ENCODE measurements around the gene ZNF101. TPM values are rescaled to one million over a fixed set of nuclear protein-coding genes. Genes with fewer than 3 reads are reported as not detected.

The ZNF101 gene
- total and polyA plus RNA-seq, 8 donors = 2.2 to 9.1 (median 4.5) TPM

DNA sequence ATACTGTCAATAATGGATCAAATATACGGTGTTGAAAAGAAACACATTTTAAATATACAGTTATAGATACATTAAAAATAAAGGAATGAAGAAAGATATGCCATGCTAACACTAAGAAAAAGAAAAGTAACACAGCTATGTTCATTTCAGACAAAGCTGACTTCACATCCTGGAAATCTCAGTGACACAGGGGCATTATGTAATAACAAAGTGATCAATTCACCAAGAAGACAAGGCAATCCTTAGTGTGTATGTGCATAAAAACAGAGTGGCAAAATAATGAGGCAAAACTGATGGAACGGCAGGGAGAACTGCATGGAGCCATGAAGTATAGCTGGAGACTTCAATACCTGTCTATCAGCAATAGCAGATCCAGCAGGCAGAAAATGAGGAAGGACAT is 51.2 kb downstream of the ZNF101 start:
- Histone ChIP-seq H3K4me3 (no peak overlapping the region), H3K27me3 (no peaks in the 10 kb centered on the region), H3K36me3 (peaks cover 24 to 55% (median 32%) of the 10 kb centered on the region in 4 donors), H3K27ac (no peak overlapping the region), H3K9me3 (peaks cover 62 to 92% (median 83%) of the 10 kb centered on the region in 4 donors), H3K4me1 (no peaks in the 10 kb centered on the region)
- intact Hi-C loops (cut with DNase I; ENCODE audit: low total_unique reads) = no loop called here
- 96 to 100% (median 97%) methylated on average over 2 of the region's 2 CpGs for WGBS, 5 donors
- TF ChIP-seq EP300 (IDR thresholded peaks at IDR 0.05) = no peak
- TF ChIP-seq POLR2AphosphoS5 (IDR thresholded peaks at IDR 0.05) = no peak
- TF ChIP-seq, protein P1, sequence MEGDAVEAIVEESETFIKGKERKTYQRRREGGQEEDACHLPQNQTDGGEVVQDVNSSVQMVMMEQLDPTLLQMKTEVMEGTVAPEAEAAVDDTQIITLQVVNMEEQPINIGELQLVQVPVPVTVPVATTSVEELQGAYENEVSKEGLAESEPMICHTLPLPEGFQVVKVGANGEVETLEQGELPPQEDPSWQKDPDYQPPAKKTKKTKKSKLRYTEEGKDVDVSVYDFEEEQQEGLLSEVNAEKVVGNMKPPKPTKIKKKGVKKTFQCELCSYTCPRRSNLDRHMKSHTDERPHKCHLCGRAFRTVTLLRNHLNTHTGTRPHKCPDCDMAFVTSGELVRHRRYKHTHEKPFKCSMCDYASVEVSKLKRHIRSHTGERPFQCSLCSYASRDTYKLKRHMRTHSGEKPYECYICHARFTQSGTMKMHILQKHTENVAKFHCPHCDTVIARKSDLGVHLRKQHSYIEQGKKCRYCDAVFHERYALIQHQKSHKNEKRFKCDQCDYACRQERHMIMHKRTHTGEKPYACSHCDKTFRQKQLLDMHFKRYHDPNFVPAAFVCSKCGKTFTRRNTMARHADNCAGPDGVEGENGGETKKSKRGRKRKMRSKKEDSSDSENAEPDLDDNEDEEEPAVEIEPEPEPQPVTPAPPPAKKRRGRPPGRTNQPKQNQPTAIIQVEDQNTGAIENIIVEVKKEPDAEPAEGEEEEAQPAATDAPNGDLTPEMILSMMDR (IDR thresholded peaks at IDR 0.05) = no peak
- TF ChIP-seq POLR2A (IDR thresholded peaks at IDR 0.05) = no peak
- no peak for DNase-seq

DNA sequence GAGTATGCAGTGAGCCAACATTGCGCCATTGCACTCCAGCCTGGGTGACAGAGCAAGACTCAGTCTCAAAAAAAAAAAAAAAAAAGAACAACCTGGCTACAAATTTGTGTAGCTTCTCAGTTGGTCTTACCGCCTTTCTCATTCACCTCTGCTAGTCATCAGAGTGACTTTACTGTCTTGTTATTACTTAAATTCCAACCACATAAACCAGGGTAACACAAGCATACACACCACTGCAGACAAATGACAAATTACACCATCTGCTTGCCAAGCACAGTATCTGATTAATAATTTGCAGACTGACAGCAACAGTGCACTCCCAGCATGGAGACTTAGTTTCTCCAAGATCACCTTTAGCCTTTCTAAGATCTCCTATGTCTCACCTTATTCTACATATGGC is 53.3 kb downstream of the ZNF101 start:
- Histone ChIP-seq H3K27me3 (no peaks in the 10 kb centered on the region), H3K9me3 (peaks cover 41 to 84% (median 68%) of the 10 kb centered on the region in 4 donors), H3K4me3 (no peak overlapping the region), H3K4me1 (no peaks in the 10 kb centered on the region), H3K27ac (no peak overlapping the region), H3K36me3 (peaks cover 11 to 45% (median 19%) of the 10 kb centered on the region in 4 donors)
- TF ChIP-seq, protein P1 (IDR thresholded peaks at IDR 0.05) = no peak
- TF ChIP-seq EP300 (IDR thresholded peaks at IDR 0.05) = no peak
- no peak for TF ChIP-seq POLR2AphosphoS5 (IDR thresholded peaks at IDR 0.05)
- intact Hi-C loops (cut with DNase I; ENCODE audit: low total_unique reads) = no loop called here
- DNase-seq = no peak
- 95 to 100% (median 96%) methylated on average over 2 of the region's 2 CpGs for WGBS, 5 donors

DNA sequence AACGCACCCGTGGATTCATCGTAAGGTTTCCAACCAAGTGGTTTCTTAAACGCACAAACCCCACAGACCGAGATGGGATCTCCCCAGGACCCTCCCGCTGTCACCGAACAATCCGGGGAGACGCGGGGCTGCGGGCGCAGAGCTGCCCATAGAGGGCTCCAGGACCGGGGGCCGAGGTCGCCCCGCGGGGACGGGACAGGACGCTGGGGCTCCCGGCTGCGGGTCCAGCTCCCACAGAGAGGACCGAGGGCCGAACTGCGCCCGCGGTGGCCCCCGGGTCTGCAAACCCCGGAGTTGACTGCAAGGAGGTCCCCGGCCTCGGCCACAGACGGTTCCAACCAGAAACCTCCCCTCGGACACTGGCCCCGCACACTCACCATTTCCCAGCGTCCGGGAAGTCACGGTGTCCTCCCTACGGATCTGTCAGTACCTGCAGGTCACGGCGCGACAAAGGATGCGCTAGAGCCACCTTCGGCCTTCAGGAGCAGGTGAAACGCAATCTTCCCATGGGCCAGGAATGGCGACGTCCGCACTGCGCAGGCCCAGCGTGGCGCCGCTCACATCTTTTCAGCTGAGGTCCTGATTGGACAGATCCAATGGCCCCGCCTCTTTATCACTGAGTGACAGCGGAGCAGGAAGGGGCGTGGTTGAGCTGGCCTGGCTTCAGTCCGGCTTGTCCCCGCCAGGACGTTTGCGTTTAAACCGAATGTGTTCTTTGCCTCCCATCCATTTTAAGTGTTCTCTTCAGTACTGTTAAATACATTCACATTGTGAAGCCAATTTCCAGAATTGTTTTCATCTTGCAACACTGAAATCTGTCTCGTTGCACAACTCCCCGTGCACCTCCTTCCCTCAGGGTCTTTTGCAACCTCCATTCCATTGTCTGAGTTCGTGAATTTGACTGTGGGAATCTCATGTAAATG is 64.2 kb downstream of the ZNF101 start, which contains the start of gene ZNF14:
ZNF14 (minus strand) TSS at position 534 of the 923 bp plus-strand sequence; CDS start at position 380, 154 bp downstream.
- H3K4me3 ChIP-seq = peak within 1 kb of the TSS; percentile 86 to 96 (median 90)
- peaks cover 11 to 34% (median 22%) of the 10 kb centered on the region in 4 donors for H3K9me3 ChIP-seq
- peak; percentile 95 to 98 for DNase-seq
- H3K4me1 ChIP-seq = peaks cover 0 to 15% (median 12%) of the 10 kb centered on the region in 4 donors
- 0 to 1% (median 0%) methylated on average over 36 to 61 of the region's 61 CpGs for WGBS, 5 donors
- peaks cover 6 to 34% (median 23%) of the 10 kb centered on the region in 4 donors for H3K36me3 ChIP-seq
- intact Hi-C loops (cut with DNase I; ENCODE audit: low total_unique reads) = no loop called here
- H3K27me3 ChIP-seq = no peaks in the 10 kb centered on the region
- TF ChIP-seq, protein P1 (IDR thresholded peaks at IDR 0.05) = no peak
- TF ChIP-seq EP300 (IDR thresholded peaks at IDR 0.05) = no peak
- TF ChIP-seq POLR2A (IDR thresholded peaks at IDR 0.05) = peak in 1 of 4 donors; percentile 79
- TF ChIP-seq POLR2AphosphoS5 (IDR thresholded peaks at IDR 0.05) = peak; percentile 83 to 94 (median 88)
- H3K27ac ChIP-seq = peak within 1 kb of the TSS; percentile 74 to 89 (median 81)

Small RNA genes within 50 kb of the gene (small RNA-seq; reads per million reads assigned to genes)
- 0 reads per million in 4 donors for gene AC011458.2

Other genes with a start within 250 kb of the ZNF101 start
- 10 to 100 TPM in 1 of 5 donors, 1 to 10 TPM in 3, not detected in 1; 2.0 to 31.7 (median 5.6) TPM for gene TSSK6, start 153.3 kb upstream of the ZNF101 start, total RNA-seq
- gene TSSK6, start 153.3 kb upstream of the ZNF101 start, polyA plus RNA-seq = 1 to 10 TPM in 1 of 3 donors, under 1 TPM in 2; 0.93 to 2.0 (median 0.93) TPM
- gene NDUFA13, start 152.6 kb upstream of the ZNF101 start, total RNA-seq = 100 to 1,000 TPM in 1 of 5 donors, 10 to 100 TPM in 4; 24.5 to 204 (median 71.4) TPM
- gene NDUFA13, start 152.6 kb upstream of the ZNF101 start, polyA plus RNA-seq = 100 to 1,000 TPM; 258 to 367 (median 300) TPM
- gene YJEFN3, start 139.9 kb upstream of the ZNF101 start, total RNA-seq = 100 to 1,000 TPM in 1 of 5 donors, 1 to 10 TPM in 1, under 1 TPM in 3; 0.43 to 117 (median 0.92) TPM
- 10 to 100 TPM in 1 of 3 donors, 1 to 10 TPM in 2; 4.9 to 14.5 (median 5.2) TPM for gene YJEFN3, start 139.9 kb upstream of the ZNF101 start, polyA plus RNA-seq
- 1 to 10 TPM in 1 of 5 donors, under 1 TPM in 2, not detected in 2; under 0.01 to 1.4 (median 0.73) TPM for gene CILP2, start 130.6 kb upstream of the ZNF101 start, total RNA-seq
- gene CILP2, start 130.6 kb upstream of the ZNF101 start, polyA plus RNA-seq = under 1 TPM in 1 of 3 donors, not detected in 2; 0.05 TPM
- gene PBX4, start 50.2 kb upstream of the ZNF101 start, total RNA-seq = 10 to 100 TPM in 2 of 5 donors, 1 to 10 TPM in 2, not detected in 1; 2.0 to 60.7 (median 17.5) TPM
- 1 to 10 TPM; 2.9 to 4.9 (median 2.9) TPM for gene PBX4, start 50.2 kb upstream of the ZNF101 start, polyA plus RNA-seq
- 100 to 1,000 TPM in 1 of 5 donors, 10 to 100 TPM in 2, 1 to 10 TPM in 2; 4.1 to 156 (median 25.9) TPM for gene LPAR2, start 40.6 kb upstream of the ZNF101 start, total RNA-seq
- 10 to 100 TPM; 14.4 to 23.0 (median 15.0) TPM for gene LPAR2, start 40.6 kb upstream of the ZNF101 start, polyA plus RNA-seq
- gene GMIP, start 25.2 kb upstream of the ZNF101 start, total RNA-seq = 10 to 100 TPM in 4 of 5 donors, 1 to 10 TPM in 1; 5.3 to 96.2 (median 35.0) TPM
- 10 to 100 TPM in 2 of 3 donors, 1 to 10 TPM in 1; 5.2 to 11.9 (median 10.3) TPM for gene GMIP, start 25.2 kb upstream of the ZNF101 start, polyA plus RNA-seq
- 100 to 1,000 TPM in 3 of 5 donors, 10 to 100 TPM in 2; 30.1 to 451 (median 204) TPM for gene ATP13A1, start 5.2 kb upstream of the ZNF101 start, total RNA-seq
- 10 to 100 TPM; 17.3 to 35.4 (median 25.1) TPM for gene ATP13A1, start 5.2 kb upstream of the ZNF101 start, polyA plus RNA-seq
- gene ZNF14, start 64.3 kb downstream of the ZNF101 start, total RNA-seq = 10 to 100 TPM in 1 of 5 donors, 1 to 10 TPM in 2, under 1 TPM in 2; 0.29 to 13.2 (median 7.0) TPM
- 1 to 10 TPM; 3.1 to 5.0 (median 3.6) TPM for gene ZNF14, start 64.3 kb downstream of the ZNF101 start, polyA plus RNA-seq
- gene ZNF506, start 152.9 kb downstream of the ZNF101 start, total RNA-seq = 10 to 100 TPM; 11.7 to 93.7 (median 61.7) TPM
- 1 to 10 TPM; 3.4 to 5.5 (median 4.8) TPM for gene ZNF506, start 152.9 kb downstream of the ZNF101 start, polyA plus RNA-seq
- gene ZNF253, start 197.0 kb downstream of the ZNF101 start, total RNA-seq = 10 to 100 TPM in 3 of 5 donors, 1 to 10 TPM in 2; 7.1 to 32.1 (median 12.7) TPM
- 1 to 10 TPM; 2.4 to 5.2 (median 3.9) TPM for gene ZNF253, start 197.0 kb downstream of the ZNF101 start, polyA plus RNA-seq
- gene ZNF93, start 232.1 kb downstream of the ZNF101 start, total RNA-seq = 1 to 10 TPM in 2 of 5 donors, under 1 TPM in 1, not detected in 2; 0.45 to 9.2 (median 7.4) TPM
- gene ZNF93, start 232.1 kb downstream of the ZNF101 start, polyA plus RNA-seq = 1 to 10 TPM; 2.3 to 3.1 (median 2.3) TPM